Measurements from ENCODE around the gene SLC30A10. TPM values are rescaled to one million over a fixed set of nuclear protein-coding genes. Genes with fewer than 3 reads are reported as not detected.
"Not testable (repeated sequence)": the region's sequence is repeated elsewhere in the genome, so short reads cannot be mapped to it uniquely, and the experiment has no call there.

Gene SLC30A10
- total RNA-seq, 1 experiment from 2014 or later, result not detected

- DNase-seq (ENCODE audit: low spot score), result no peak
- no peak for TF ChIP-seq EZH2 (IDR thresholded peaks at IDR 0.05; ENCODE audit: borderline replicate concordance, low read depth, low read length, poor library complexity, severe bottlenecking)
- POLR2A ChIA-PET (ENCODE audit: low non-redundant PET), result no interaction called here
- H3K27me3 ChIP-seq (replicated peaks; ENCODE audit: insufficient read depth, low read depth, low read length, poor library complexity), result peaks cover 89% of the 10 kb centered on the region
- no peaks in the 10 kb centered on the region for H3K36me3 ChIP-seq (ENCODE audit: insufficient read depth, low read length, poor library complexity, severe bottlenecking)
- BruUV-seq (replicated peaks), result no TSS peak
- no peaks in the 10 kb centered on the region for H3K9me3 ChIP-seq (ENCODE audit: low read depth, low read length, poor library complexity, severe bottlenecking)
- H3K4me3 ChIP-seq (ENCODE audit: low read depth, low read length, poor library complexity, severe bottlenecking), result no peak overlapping the region
- H3K4me1 ChIP-seq (ENCODE audit: insufficient read depth, low read length, poor library complexity, severe bottlenecking), result no peaks in the 10 kb centered on the region
- intact Hi-C loops (cut with micrococcal nuclease; ENCODE audit: unreplicated experiment), result no loop called here
- CTCF ChIA-PET, result no interaction called here
- H3K27ac ChIP-seq (ENCODE audit: low read depth, low read length, poor library complexity, severe bottlenecking), result no peak overlapping the region
Measured at GRCh38 chr1:219882096-219882495, 46.3 kb downstream of the SLC30A10 start.

GRCh38 chr1:219880765-219881457, 47.4 kb downstream of the SLC30A10 start:
- Histone ChIP-seq H3K9me3 (ENCODE audit: low read depth, low read length, poor library complexity, severe bottlenecking) (no peaks in the 10 kb centered on the region), H3K27ac (ENCODE audit: low read depth, low read length, poor library complexity, severe bottlenecking) (no peak overlapping the region), H3K27me3 (replicated peaks; ENCODE audit: insufficient read depth, low read depth, low read length, poor library complexity) (peaks cover 85% of the 10 kb centered on the region), H3K4me3 (ENCODE audit: low read depth, low read length, poor library complexity, severe bottlenecking) (no peak overlapping the region), H3K36me3 (ENCODE audit: insufficient read depth, low read length, poor library complexity, severe bottlenecking) (no peaks in the 10 kb centered on the region), H3K4me1 (ENCODE audit: insufficient read depth, low read length, poor library complexity, severe bottlenecking) (no peaks in the 10 kb centered on the region)
- no TSS peak for BruUV-seq (replicated peaks)
- ChIA-PET CTCF (no interaction called here), POLR2A (ENCODE audit: low non-redundant PET) (no interaction called here)
- intact Hi-C loops (cut with micrococcal nuclease; ENCODE audit: unreplicated experiment), result no loop called here
- DNase-seq (ENCODE audit: low spot score), result no peak
- TF ChIP-seq EZH2 (IDR thresholded peaks at IDR 0.05; ENCODE audit: borderline replicate concordance, low read depth, low read length, poor library complexity, severe bottlenecking) (no peak), CTCF (conservative IDR thresholded peaks at IDR 0.05; ENCODE audit: low read depth, low read length) (no peak)

- POLR2A ChIA-PET (ENCODE audit: low non-redundant PET), result no interaction called here
- Histone ChIP-seq H3K27me3 (replicated peaks; ENCODE audit: insufficient read depth, low read depth, low read length, poor library complexity) (peaks cover 72% of the 10 kb centered on the region), H3K36me3 (ENCODE audit: insufficient read depth, low read length, poor library complexity, severe bottlenecking) (no peaks in the 10 kb centered on the region), H3K9me3 (ENCODE audit: low read depth, low read length, poor library complexity, severe bottlenecking) (no peaks in the 10 kb centered on the region), H3K4me1 (ENCODE audit: insufficient read depth, low read length, poor library complexity, severe bottlenecking) (no peaks in the 10 kb centered on the region), H3K4me3 (ENCODE audit: low read depth, low read length, poor library complexity, severe bottlenecking) (no peak overlapping the region), H3K27ac (ENCODE audit: low read depth, low read length, poor library complexity, severe bottlenecking) (no peak overlapping the region)
- intact Hi-C loops (cut with micrococcal nuclease; ENCODE audit: unreplicated experiment), result no loop called here
- TF ChIP-seq CTCF (conservative IDR thresholded peaks at IDR 0.05; ENCODE audit: low read depth, low read length) (peak; percentile 43), EZH2 (IDR thresholded peaks at IDR 0.05; ENCODE audit: borderline replicate concordance, low read depth, low read length, poor library complexity, severe bottlenecking) (no peak)
- DNase-seq (ENCODE audit: low spot score), result peak; percentile 25
- CTCF ChIA-PET, result no interaction called here
- no TSS peak for BruUV-seq (replicated peaks)
Measured at GRCh38 chr1:219876798-219877209, 51.6 kb downstream of the SLC30A10 start.

- ChIA-PET POLR2A (ENCODE audit: low non-redundant PET) (no interaction called here), CTCF (no interaction called here)
- H3K4me3 ChIP-seq (ENCODE audit: low read depth, low read length, poor library complexity, severe bottlenecking), result no peak overlapping the region
- no peak overlapping the region for H3K27ac ChIP-seq (ENCODE audit: low read depth, low read length, poor library complexity, severe bottlenecking)
- H3K4me1 ChIP-seq (ENCODE audit: insufficient read depth, low read length, poor library complexity, severe bottlenecking), result no peaks in the 10 kb centered on the region
- intact Hi-C loops (cut with micrococcal nuclease; ENCODE audit: unreplicated experiment), result no loop called here
- TF ChIP-seq CTCF (conservative IDR thresholded peaks at IDR 0.05; ENCODE audit: low read depth, low read length) (no peak), EZH2 (IDR thresholded peaks at IDR 0.05; ENCODE audit: borderline replicate concordance, low read depth, low read length, poor library complexity, severe bottlenecking) (no peak)
- no peaks in the 10 kb centered on the region for H3K36me3 ChIP-seq (ENCODE audit: insufficient read depth, low read length, poor library complexity, severe bottlenecking)
- H3K9me3 ChIP-seq (ENCODE audit: low read depth, low read length, poor library complexity, severe bottlenecking), result no peaks in the 10 kb centered on the region
- peaks cover 66% of the 10 kb centered on the region for H3K27me3 ChIP-seq (replicated peaks; ENCODE audit: insufficient read depth, low read depth, low read length, poor library complexity)
- BruUV-seq (replicated peaks), result no TSS peak
- no peak for DNase-seq (ENCODE audit: low spot score)
Measured at GRCh38 chr1:219875860-219876259, 52.5 kb downstream of the SLC30A10 start.

GRCh38 chr1:219872538-219872937, 55.8 kb downstream of the SLC30A10 start:
- peaks cover 35% of the 10 kb centered on the region for H3K27me3 ChIP-seq (replicated peaks; ENCODE audit: insufficient read depth, low read depth, low read length, poor library complexity)
- POLR2A ChIA-PET (ENCODE audit: low non-redundant PET); CTCF ChIA-PET; H3K27ac ChIP-seq (ENCODE audit: low read depth, low read length, poor library complexity, severe bottlenecking); H3K4me3 ChIP-seq (ENCODE audit: low read depth, low read length, poor library complexity, severe bottlenecking); H3K9me3 ChIP-seq (ENCODE audit: low read depth, low read length, poor library complexity, severe bottlenecking); BruUV-seq (replicated peaks); intact Hi-C loops (cut with micrococcal nuclease; ENCODE audit: unreplicated experiment); DNase-seq (ENCODE audit: low spot score); H3K36me3 ChIP-seq (ENCODE audit: insufficient read depth, low read length, poor library complexity, severe bottlenecking); H3K4me1 ChIP-seq (ENCODE audit: insufficient read depth, low read length, poor library complexity, severe bottlenecking): not testable (repeated sequence)
